Measurements from ENCODE around the gene IL2RA. TPM values are rescaled to one million over a fixed set of nuclear protein-coding genes. Genes with fewer than 3 reads are reported as not detected.
"Not testable (repeated sequence)": the region's sequence is repeated elsewhere in the genome, so short reads cannot be mapped to it uniquely, and the experiment has no call there.

IL2RA gene
- total RNA-seq, 1 experiment from 2014 or later, result not detected

- not testable (repeated sequence) for H3K27ac ChIP-seq; H3K36me3 ChIP-seq; DNase-seq (ENCODE audit: low read depth in 1 of 2, low spot score in 2 of 2); H3K27me3 ChIP-seq (replicated peaks); H3K9me3 ChIP-seq (replicated peaks); H3K4me1 ChIP-seq (replicated peaks); H3K4me3 ChIP-seq
Measured at GRCh38 chr10:6005161-6005804, 56.9 kb downstream of the IL2RA start.

GRCh38 chr10:6002809-6003510 is 59.2 kb downstream of the IL2RA start:
- Histone ChIP-seq H3K9me3 (replicated peaks) (0 out of 2 replicates have a peak, but pooled peaks cover 6% of the 10 kb centered on the region), H3K27me3 (replicated peaks) (peaks cover 6% of the 10 kb centered on the region), H3K27ac (no peak overlapping the region), H3K4me3 (no peak overlapping the region), H3K4me1 (replicated peaks) (no peaks in the 10 kb centered on the region), H3K36me3 (no peaks in the 10 kb centered on the region)
- DNase-seq (ENCODE audit: low read depth in 1 of 2, low spot score in 2 of 2), result no peak

- DNase-seq (ENCODE audit: low read depth in 1 of 2, low spot score in 2 of 2), result no peak
- Histone ChIP-seq H3K9me3 (replicated peaks) (no peaks in the 10 kb centered on the region), H3K4me3 (no peak overlapping the region), H3K27me3 (replicated peaks) (peaks cover 10% of the 10 kb centered on the region; the same call in 1 of the 2 replicates), H3K36me3 (no peaks in the 10 kb centered on the region), H3K27ac (no peak overlapping the region), H3K4me1 (replicated peaks) (no peaks in the 10 kb centered on the region)
Measured at GRCh38 chr10:5999440-6000165, 62.6 kb downstream of the IL2RA start.

GRCh38 chr10:5996696-5997095 is 65.5 kb downstream of the IL2RA start:
- Histone ChIP-seq H3K27me3 (replicated peaks) (0 out of 2 replicates have a peak, but pooled peaks cover 7% of the 10 kb centered on the region), H3K4me1 (replicated peaks) (no peaks in the 10 kb centered on the region), H3K27ac (no peak overlapping the region), H3K36me3 (no peaks in the 10 kb centered on the region), H3K4me3 (no peak overlapping the region), H3K9me3 (replicated peaks) (no peaks in the 10 kb centered on the region)
- DNase-seq (ENCODE audit: low read depth in 1 of 2, low spot score in 2 of 2), result no peak

- no peak overlapping the region for H3K4me3 ChIP-seq
- DNase-seq (ENCODE audit: low read depth in 1 of 2, low spot score in 2 of 2), result no peak
- H3K4me1 ChIP-seq (replicated peaks), result no peaks in the 10 kb centered on the region
- 0 out of 2 replicates have a peak, but pooled peaks cover 7% of the 10 kb centered on the region for H3K27me3 ChIP-seq (replicated peaks)
- H3K27ac ChIP-seq, result no peak overlapping the region
- H3K9me3 ChIP-seq (replicated peaks), result no peaks in the 10 kb centered on the region; the same call in 1 of the 2 replicates
- H3K36me3 ChIP-seq, result no peaks in the 10 kb centered on the region
Measured at GRCh38 chr10:5992398-5992797, 69.8 kb downstream of the IL2RA start.

- H3K27ac ChIP-seq, result no peak overlapping the region
- no peaks in the 10 kb centered on the region; the same call in 1 of the 2 replicates for H3K9me3 ChIP-seq (replicated peaks)
- no peak overlapping the region for H3K4me3 ChIP-seq
- DNase-seq (ENCODE audit: low read depth in 1 of 2, low spot score in 2 of 2), result no peak
- H3K4me1 ChIP-seq (replicated peaks), result no peaks in the 10 kb centered on the region
- H3K36me3 ChIP-seq, result no peaks in the 10 kb centered on the region
- H3K27me3 ChIP-seq (replicated peaks), result 0 out of 2 replicates have a peak, but pooled peaks cover 2% of the 10 kb centered on the region
Measured at GRCh38 chr10:5991708-5992107, 70.5 kb downstream of the IL2RA start.

- no peak overlapping the region for H3K27ac ChIP-seq
- H3K4me3 ChIP-seq, result no peak overlapping the region
- no peaks in the 10 kb centered on the region for H3K36me3 ChIP-seq
- H3K27me3 ChIP-seq (replicated peaks), result 0 out of 2 replicates have a peak, but pooled peaks cover 2% of the 10 kb centered on the region
- no peak for DNase-seq (ENCODE audit: low read depth in 1 of 2, low spot score in 2 of 2)
- no peaks in the 10 kb centered on the region for H3K4me1 ChIP-seq (replicated peaks)
- no peaks in the 10 kb centered on the region; the same call in 1 of the 2 replicates for H3K9me3 ChIP-seq (replicated peaks)
Measured at GRCh38 chr10:5989756-5990155, 72.4 kb downstream of the IL2RA start.

GRCh38 chr10:5988336-5988920 is 73.7 kb downstream of the IL2RA start:
- no peaks in the 10 kb centered on the region; the same call in 1 of the 2 replicates for H3K9me3 ChIP-seq (replicated peaks)
- no peaks in the 10 kb centered on the region for H3K27me3 ChIP-seq (replicated peaks)
- DNase-seq (ENCODE audit: low read depth in 1 of 2, low spot score in 2 of 2), result no peak
- H3K36me3 ChIP-seq, result no peaks in the 10 kb centered on the region
- no peak overlapping the region for H3K27ac ChIP-seq
- H3K4me1 ChIP-seq (replicated peaks), result no peaks in the 10 kb centered on the region
- no peak overlapping the region for H3K4me3 ChIP-seq

GRCh38 chr10:5987747-5988146 is 74.4 kb downstream of the IL2RA start:
- Histone ChIP-seq H3K9me3 (replicated peaks) (no peaks in the 10 kb centered on the region; the same call in 1 of the 2 replicates), H3K27ac (no peak overlapping the region), H3K4me3 (no peak overlapping the region), H3K4me1 (replicated peaks) (no peaks in the 10 kb centered on the region), H3K27me3 (replicated peaks) (no peaks in the 10 kb centered on the region), H3K36me3 (no peaks in the 10 kb centered on the region)
- no peak for DNase-seq (ENCODE audit: low read depth in 1 of 2, low spot score in 2 of 2)

GRCh38 chr10:5985029-5985428 is 77.1 kb downstream of the IL2RA start:
- Histone ChIP-seq H3K27ac (no peak overlapping the region), H3K4me1 (replicated peaks) (no peaks in the 10 kb centered on the region), H3K9me3 (replicated peaks) (no peaks in the 10 kb centered on the region), H3K36me3 (no peaks in the 10 kb centered on the region), H3K27me3 (replicated peaks) (no peaks in the 10 kb centered on the region), H3K4me3 (no peak overlapping the region)
- no peak for DNase-seq (ENCODE audit: low read depth in 1 of 2, low spot score in 2 of 2)

GRCh38 chr10:5983774-5984173 is 78.4 kb downstream of the IL2RA start:
- Histone ChIP-seq H3K4me1 (replicated peaks) (no peaks in the 10 kb centered on the region), H3K9me3 (replicated peaks) (no peaks in the 10 kb centered on the region), H3K36me3 (no peaks in the 10 kb centered on the region), H3K27me3 (replicated peaks) (peaks cover 3% of the 10 kb centered on the region; the same call in 1 of the 2 replicates), H3K27ac (no peak overlapping the region), H3K4me3 (no peak overlapping the region)
- no peak for DNase-seq (ENCODE audit: low read depth in 1 of 2, low spot score in 2 of 2)

GRCh38 chr10:5981529-5981928 is 80.6 kb downstream of the IL2RA start:
- Histone ChIP-seq H3K4me3 (no peak overlapping the region), H3K27ac (no peak overlapping the region), H3K36me3 (peaks cover 7% of the 10 kb centered on the region), H3K4me1 (replicated peaks) (peaks cover 4% of the 10 kb centered on the region; the same call in 1 of the 2 replicates), H3K9me3 (replicated peaks) (peaks cover 2% of the 10 kb centered on the region; the same call in 1 of the 2 replicates), H3K27me3 (replicated peaks) (peaks cover 11% of the 10 kb centered on the region; the same call in 1 of the 2 replicates)
- peak in 1 of 2 experiments; percentile 36 for DNase-seq (ENCODE audit: low read depth in 1 of 2, low spot score in 2 of 2)

- DNase-seq (ENCODE audit: low read depth in 1 of 2, low spot score in 2 of 2), result no peak
- peak overlapping the region; percentile 84 for H3K4me3 ChIP-seq
- H3K36me3 ChIP-seq, result peaks cover 7% of the 10 kb centered on the region
- peaks cover 4% of the 10 kb centered on the region; the same call in 1 of the 2 replicates for H3K4me1 ChIP-seq (replicated peaks)
- H3K27me3 ChIP-seq (replicated peaks), result peaks cover 14% of the 10 kb centered on the region; the same call in 1 of the 2 replicates
- no peak overlapping the region for H3K27ac ChIP-seq
- peaks cover 2% of the 10 kb centered on the region; the same call in 1 of the 2 replicates for H3K9me3 ChIP-seq (replicated peaks)
Measured at GRCh38 chr10:5978230-5978489, 84.0 kb downstream of the IL2RA start.

Measured in SJSA1 (cell line).